Measurements from ENCODE around the gene MLST8.
A peak's percentile ranks its signal among the peaks of the same experiment; 100 is the strongest.

Gene MLST8

GRCh38 chr16:2195322-2196161 is 9.7 kb upstream of the MLST8 start:
- no peaks in the 10 kb centered on the region for H3K4me1 ChIP-seq (ENCODE audit: low read length)
- no peaks in the 10 kb centered on the region for H4K20me1 ChIP-seq (ENCODE audit: insufficient read depth, low read length)
- DNase-seq: no peak
- H3K79me2 ChIP-seq (ENCODE audit: low read length): no peaks in the 10 kb centered on the region
- H3K27ac ChIP-seq (ENCODE audit: low read length): no peak overlapping the region
- TF ChIP-seq CTCF (IDR thresholded peaks at IDR 0.05; ENCODE audit: low read length) (no peak), EZH2 (optimal IDR thresholded peaks at IDR 0.05; ENCODE audit: low read depth, low read length) (peak; percentile 60)
- no peak overlapping the region for H2AFZ ChIP-seq (ENCODE audit: low read length)
- H3K4me2 ChIP-seq (ENCODE audit: low read depth, low read length): no peak overlapping the region
- H3K9me3 ChIP-seq (replicated peaks; ENCODE audit: insufficient read depth, low read length): no peaks in the 10 kb centered on the region
- peaks cover 91% of the 10 kb centered on the region for H3K27me3 ChIP-seq (replicated peaks; ENCODE audit: insufficient read depth, low read length)
- no peaks in the 10 kb centered on the region for H3F3A ChIP-seq (ENCODE audit: insufficient read depth, low read length)
- H3K4me3 ChIP-seq (ENCODE audit: low read length): no peak overlapping the region
- no peak overlapping the region for H3K9ac ChIP-seq (ENCODE audit: low read length)
- no peaks in the 10 kb centered on the region for H3K9me2 ChIP-seq (replicated peaks; ENCODE audit: insufficient read depth, low read length)
- no peaks in the 10 kb centered on the region for H3K36me3 ChIP-seq (replicated peaks; ENCODE audit: insufficient read depth, low read length)

GRCh38 chr16:2196162-2196980 is 8.9 kb upstream of the MLST8 start, which contains the start of gene CASKIN1:
Gene CASKIN1 (minus strand): TSS chr16:2196605. CDS start chr16:2196432, 173 bp downstream.
- Histone ChIP-seq H3K9ac (ENCODE audit: low read length) (no peak within 1 kb of the TSS), H3K4me2 (ENCODE audit: low read depth, low read length) (no peak within 1 kb of the TSS)
- TF ChIP-seq EZH2phosphoT487 (IDR thresholded peaks at IDR 0.05; ENCODE audit: low read length): no peak
- no peak for TF ChIP-seq CTCF (IDR thresholded peaks at IDR 0.05; ENCODE audit: low read length)
- TF ChIP-seq EZH2 (optimal IDR thresholded peaks at IDR 0.05; ENCODE audit: low read depth, low read length): no peak

GRCh38 chr16:2196981-2197511 is 8.2 kb upstream of the MLST8 start:
- no peak overlapping the region for H2AFZ ChIP-seq (ENCODE audit: low read length)
- no peaks in the 10 kb centered on the region for H3K36me3 ChIP-seq (replicated peaks; ENCODE audit: insufficient read depth, low read length)
- no peaks in the 10 kb centered on the region for H3K9me2 ChIP-seq (replicated peaks; ENCODE audit: insufficient read depth, low read length)
- H3K9ac ChIP-seq (ENCODE audit: low read length): no peak overlapping the region
- no peaks in the 10 kb centered on the region for H3F3A ChIP-seq (ENCODE audit: insufficient read depth, low read length)
- no peaks in the 10 kb centered on the region for H3K79me2 ChIP-seq (ENCODE audit: low read length)
- H3K4me2 ChIP-seq (ENCODE audit: low read depth, low read length): no peak overlapping the region
- no peak overlapping the region for H3K4me3 ChIP-seq (ENCODE audit: low read length)
- no peak overlapping the region for H3K27ac ChIP-seq (ENCODE audit: low read length)
- H4K20me1 ChIP-seq (ENCODE audit: insufficient read depth, low read length): no peaks in the 10 kb centered on the region
- TF ChIP-seq CTCF (IDR thresholded peaks at IDR 0.05; ENCODE audit: low read length) (no peak), EZH2 (optimal IDR thresholded peaks at IDR 0.05; ENCODE audit: low read depth, low read length) (peak; percentile 52)
- H3K4me1 ChIP-seq (ENCODE audit: low read length): no peaks in the 10 kb centered on the region
- peaks cover 87% of the 10 kb centered on the region for H3K27me3 ChIP-seq (replicated peaks; ENCODE audit: insufficient read depth, low read length)
- no peaks in the 10 kb centered on the region for H3K9me3 ChIP-seq (replicated peaks; ENCODE audit: insufficient read depth, low read length)
- no peak for DNase-seq

More at GRCh38 chr16:2196162-2196980, 8.9 kb upstream of the MLST8 start, which contains the start of gene CASKIN1:
- no peaks in the 10 kb centered on the region for H3K36me3 ChIP-seq (replicated peaks; ENCODE audit: insufficient read depth, low read length)
- DNase-seq: no peak
- no peak within 1 kb of the TSS for H3K27ac ChIP-seq (ENCODE audit: low read length)
- no peaks in the 10 kb centered on the region for H3K9me3 ChIP-seq (replicated peaks; ENCODE audit: insufficient read depth, low read length)
- no peaks in the 10 kb centered on the region for H3K79me2 ChIP-seq (ENCODE audit: low read length)
- H4K20me1 ChIP-seq (ENCODE audit: insufficient read depth, low read length): no peaks in the 10 kb centered on the region
- no peaks in the 10 kb centered on the region for H3K9me2 ChIP-seq (replicated peaks; ENCODE audit: insufficient read depth, low read length)
- no peaks in the 10 kb centered on the region for H3K4me1 ChIP-seq (ENCODE audit: low read length)
- peaks cover 87% of the 10 kb centered on the region for H3K27me3 ChIP-seq (replicated peaks; ENCODE audit: insufficient read depth, low read length)
- H3F3A ChIP-seq (ENCODE audit: insufficient read depth, low read length): no peaks in the 10 kb centered on the region
- H3K4me3 ChIP-seq (ENCODE audit: low read length): no peak within 1 kb of the TSS
- H2AFZ ChIP-seq (ENCODE audit: low read length): no peak within 1 kb of the TSS
